LNCaP clone FGC (cell line): Measurements from ENCODE around the gene DCAF4.

ENCODE experiments used
- DNase-seq: peaks from one replicate; pipeline ENCODE4 v3.0.0-alpha.2; 2011; ENCODE audit warnings: low read depth
- H3K4me3 ChIP-seq: 2 replicates; pipeline ENCODE4 v1.5.1; 2011; ENCODE audit warnings: mild to moderate bottlenecking, low read depth, low read length, control low read depth
- TF ChIP-seq, protein P1 (sequence below): IDR thresholded peaks from 2 replicates; pipeline ENCODE4 v1.5.1; 2012; ENCODE audit warnings: mild to moderate bottlenecking; ENCODE audit not compliant: control insufficient read depth, insufficient read depth; ENCODE audit errors: extremely low read depth

The DCAF4 gene

DNA sequence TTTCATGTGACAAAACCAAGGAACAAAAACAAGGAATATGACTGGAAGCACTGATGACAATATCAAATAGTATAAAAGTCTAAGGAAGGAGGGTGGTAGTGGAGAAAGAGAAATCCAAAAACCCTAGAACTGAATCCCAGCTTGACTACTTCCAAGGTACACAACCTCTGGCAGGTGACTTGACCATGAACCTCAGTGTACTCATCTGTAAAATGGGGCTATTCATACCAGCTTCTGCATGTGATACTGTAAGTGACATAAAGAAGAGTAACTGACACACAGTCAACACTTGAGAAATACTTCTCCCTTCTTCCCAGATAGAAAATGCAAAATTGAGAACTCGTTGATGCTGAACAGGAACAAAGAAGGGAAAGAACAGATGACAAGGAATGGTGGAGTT lies 22.0 kb upstream of the DCAF4 start:
- TF ChIP-seq, protein P1, sequence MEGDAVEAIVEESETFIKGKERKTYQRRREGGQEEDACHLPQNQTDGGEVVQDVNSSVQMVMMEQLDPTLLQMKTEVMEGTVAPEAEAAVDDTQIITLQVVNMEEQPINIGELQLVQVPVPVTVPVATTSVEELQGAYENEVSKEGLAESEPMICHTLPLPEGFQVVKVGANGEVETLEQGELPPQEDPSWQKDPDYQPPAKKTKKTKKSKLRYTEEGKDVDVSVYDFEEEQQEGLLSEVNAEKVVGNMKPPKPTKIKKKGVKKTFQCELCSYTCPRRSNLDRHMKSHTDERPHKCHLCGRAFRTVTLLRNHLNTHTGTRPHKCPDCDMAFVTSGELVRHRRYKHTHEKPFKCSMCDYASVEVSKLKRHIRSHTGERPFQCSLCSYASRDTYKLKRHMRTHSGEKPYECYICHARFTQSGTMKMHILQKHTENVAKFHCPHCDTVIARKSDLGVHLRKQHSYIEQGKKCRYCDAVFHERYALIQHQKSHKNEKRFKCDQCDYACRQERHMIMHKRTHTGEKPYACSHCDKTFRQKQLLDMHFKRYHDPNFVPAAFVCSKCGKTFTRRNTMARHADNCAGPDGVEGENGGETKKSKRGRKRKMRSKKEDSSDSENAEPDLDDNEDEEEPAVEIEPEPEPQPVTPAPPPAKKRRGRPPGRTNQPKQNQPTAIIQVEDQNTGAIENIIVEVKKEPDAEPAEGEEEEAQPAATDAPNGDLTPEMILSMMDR, result no peak
- DNase-seq, result no peak
- no peak overlapping the region for H3K4me3 ChIP-seq

DNA sequence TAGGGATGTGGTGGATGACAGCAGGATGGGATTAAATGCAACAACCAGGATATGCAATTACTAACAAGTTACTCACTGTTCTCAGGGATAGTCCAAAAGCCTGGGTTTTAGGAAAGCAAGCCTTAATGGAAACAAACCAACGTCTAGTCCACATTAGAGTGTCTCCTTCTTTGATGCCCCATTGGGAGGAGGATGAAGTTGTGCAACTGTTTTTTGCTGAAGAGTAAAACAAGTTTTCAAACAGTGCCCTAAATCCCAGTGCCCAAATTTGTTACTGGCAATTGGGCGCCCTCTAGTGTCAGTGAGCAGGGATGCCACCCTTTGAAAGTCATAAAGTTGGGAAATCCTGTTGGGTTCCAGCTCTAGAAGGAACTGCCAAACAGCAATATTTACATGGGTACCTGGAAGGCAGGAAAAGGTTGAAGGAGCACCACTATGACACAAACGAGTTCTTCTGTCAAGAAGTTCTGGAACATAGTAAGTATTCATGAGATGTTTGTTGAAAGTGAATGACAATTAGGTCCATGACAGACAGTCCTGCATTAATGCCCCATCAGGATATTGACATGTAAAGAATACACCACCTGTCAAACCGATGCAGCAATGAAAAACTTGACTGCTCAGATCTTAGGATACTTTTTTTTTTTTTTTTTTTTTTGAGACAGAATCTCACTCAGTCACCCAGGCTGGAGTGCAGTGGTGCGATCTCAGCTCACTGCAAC lies 21.3 kb upstream of the DCAF4 start:
- TF ChIP-seq, protein P1, result peak; percentile 95
- peak; percentile 49 for DNase-seq
- no peak overlapping the region for H3K4me3 ChIP-seq

DNA sequence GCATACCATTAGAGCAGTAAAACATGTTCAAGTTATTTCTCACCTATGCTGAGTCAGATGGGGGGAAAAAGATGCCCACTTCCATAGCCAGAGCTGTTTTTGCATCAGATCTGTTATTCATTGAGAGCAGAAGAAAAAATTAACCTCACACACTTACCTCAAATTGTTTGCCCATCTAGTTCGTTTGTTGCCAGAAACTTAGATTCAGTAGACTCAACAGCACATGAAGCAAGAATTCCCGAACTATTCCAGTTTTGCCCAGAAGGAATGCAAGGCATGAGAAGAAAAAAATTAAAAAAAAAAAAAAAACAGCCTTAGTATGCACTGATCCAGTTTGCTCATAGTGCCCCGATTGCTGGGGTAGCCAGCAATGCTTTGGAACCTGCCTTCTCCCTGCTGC lies 19.9 kb upstream of the DCAF4 start:
- no peak overlapping the region for H3K4me3 ChIP-seq
- DNase-seq, result no peak

DNA sequence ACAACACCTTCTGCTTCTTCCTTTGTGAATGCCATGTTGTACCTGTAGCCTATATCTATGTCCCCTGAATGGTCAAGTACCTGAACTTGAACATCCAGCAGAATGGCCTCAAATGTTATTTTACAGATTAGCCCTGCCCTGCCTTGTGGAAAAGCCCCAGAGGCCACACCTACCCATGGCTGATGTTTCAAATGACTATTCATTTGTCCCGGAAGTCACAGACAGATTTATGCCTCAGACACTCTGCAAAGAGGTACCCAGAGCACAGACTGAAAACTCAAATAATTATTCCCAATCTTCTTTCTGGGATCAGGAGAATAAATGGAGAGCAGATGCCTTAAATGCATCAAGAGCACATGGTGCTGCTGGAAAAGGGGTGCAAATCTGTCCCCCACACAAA lies 19.4 kb upstream of the DCAF4 start:
- H3K4me3 ChIP-seq, result no peak overlapping the region
- no peak for DNase-seq
- TF ChIP-seq, protein P1, result no peak

More for the DNA sequence above, 19.9 kb upstream of the DCAF4 start:
- TF ChIP-seq, protein P1, result no peak

DNA sequence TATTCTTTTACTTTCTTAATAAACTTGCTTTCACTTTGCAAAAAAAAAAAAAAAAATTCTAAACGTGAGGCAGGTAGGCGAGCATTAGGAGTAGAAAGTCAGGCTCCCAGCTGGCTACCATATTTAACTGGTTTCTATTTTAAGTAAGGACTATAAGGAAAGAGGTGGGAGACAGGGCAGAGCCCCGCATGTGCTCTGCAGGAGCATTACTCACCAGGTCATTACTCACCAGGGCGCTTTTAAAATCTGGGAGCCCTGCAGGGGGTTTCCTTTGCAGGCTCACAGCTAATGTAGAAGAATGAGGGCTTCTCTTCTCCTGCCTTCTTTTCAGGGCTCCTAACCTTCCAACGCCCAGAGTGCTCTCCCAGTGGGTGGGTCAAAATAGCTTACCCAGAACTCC lies 18.4 kb upstream of the DCAF4 start:
- TF ChIP-seq, protein P1, result no peak
- no peak for DNase-seq
- no peak overlapping the region for H3K4me3 ChIP-seq

DNA sequence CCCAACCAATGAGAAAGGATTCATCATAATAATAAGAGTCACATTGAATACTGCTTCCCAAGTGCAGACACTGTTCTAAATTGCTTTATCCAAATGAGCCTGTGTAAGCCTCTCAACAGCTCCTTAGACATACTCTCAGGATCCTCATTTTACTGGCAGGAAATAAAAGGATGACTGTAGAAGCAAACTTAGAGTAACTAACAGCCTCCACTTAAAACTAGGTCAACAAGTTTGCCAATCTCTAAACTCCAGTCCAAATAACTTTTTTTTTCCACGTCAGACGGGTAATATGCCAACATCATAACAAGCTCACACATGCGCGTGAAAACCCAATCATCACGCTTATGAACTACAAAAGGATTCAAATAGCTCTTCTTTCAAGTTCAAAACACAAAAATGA lies 17.1 kb upstream of the DCAF4 start:
- TF ChIP-seq, protein P1, result no peak
- DNase-seq, result no peak
- no peak overlapping the region for H3K4me3 ChIP-seq

DNA sequence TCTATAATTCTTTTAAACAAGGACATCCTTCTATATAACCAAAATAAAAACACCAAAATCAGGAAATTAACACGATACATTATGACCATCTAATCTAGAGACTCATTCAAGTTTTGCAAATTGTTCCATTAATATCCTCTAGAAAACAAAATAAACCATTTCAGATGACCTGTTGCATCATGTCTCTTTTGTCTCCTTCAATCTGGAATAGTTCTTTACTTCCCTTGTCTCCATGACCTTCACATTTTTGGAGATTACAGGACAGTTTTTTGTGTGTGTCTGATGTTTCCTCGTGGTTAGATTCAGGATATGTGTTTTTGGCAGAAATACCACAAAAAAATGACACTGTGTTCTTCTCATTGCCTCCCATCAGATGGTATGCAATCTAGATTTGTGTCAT lies 12.5 kb upstream of the DCAF4 start:
- no peak overlapping the region for H3K4me3 ChIP-seq
- TF ChIP-seq, protein P1, result no peak
- DNase-seq, result no peak
